HG03460 (cell line): ENCODE results near the gene CDH13.

ENCODE experiments used
- ATAC-seq: cut with Tn5 transposase; IDR thresholded peaks from one replicate; pipeline ENCODE4 v1.9.1; 2021; ENCODE audit not compliant: unreplicated experiment

The CDH13 gene

GRCh38 chr16:83842756-83843507 is 1216.2 kb downstream of the CDH13 start:
- no peak for ATAC-seq

GRCh38 chr16:83843657-83844056 is 1216.9 kb downstream of the CDH13 start:
- no peak for ATAC-seq

GRCh38 chr16:83845263-83845662 is 1218.5 kb downstream of the CDH13 start:
- ATAC-seq, result no peak

GRCh38 chr16:83847371-83848225 is 1220.8 kb downstream of the CDH13 start:
- no peak for ATAC-seq

GRCh38 chr16:83849421-83849820 is 1222.7 kb downstream of the CDH13 start:
- no peak for ATAC-seq
